GM12878 (cell line): ENCODE results near the gene TLX1. TPM values are rescaled to one million over a fixed set of nuclear protein-coding genes. Genes with fewer than 3 reads are reported as not detected.

ENCODE experiments used
- BRCA1 ChIP-seq: IDR thresholded peaks from 2 replicates; pipeline ENCODE4 v1.6.1; 2011; ENCODE audit warnings: low read depth, low read length, improper control_type of control experiment
- CHD2 ChIP-seq: IDR thresholded peaks from 2 replicates; pipeline ENCODE4 v1.6.1; 2011; ENCODE audit warnings: low read depth, low read length, improper control_type of control experiment, borderline replicate concordance
- DPF2 ChIP-seq: fragments of 450-650 bp; IDR thresholded peaks from 2 replicates; pipeline ENCODE4 v1.6.1; 2017; ENCODE audit warnings: mild to moderate bottlenecking
- EGR1 ChIP-seq, 2 experiments: IDR thresholded peaks; 1 replicate in 1 of 2; 2 replicates in 1 of 2; pipeline ENCODE4 v1.6.1; 2011 to 2012; ENCODE audit warnings: low read depth in 2 of 2, low read length in 2 of 2, borderline replicate concordance in 1 of 2, mild to moderate bottlenecking in 1 of 2, moderate library complexity in 1 of 2
- FOXK2 ChIP-seq: fragments of 450-650 bp; IDR thresholded peaks from 2 replicates; pipeline ENCODE4 v1.6.1; 2017; ENCODE audit warnings: mild to moderate bottlenecking, moderate library complexity
- IRF5 ChIP-seq: fragments of 450-650 bp; IDR thresholded peaks from 2 replicates; pipeline ENCODE4 v1.6.1; 2017; ENCODE audit warnings: borderline replicate concordance
- MLLT1 ChIP-seq: fragments of 450-650 bp; IDR thresholded peaks from 2 replicates; pipeline ENCODE4 v1.6.1; 2016; ENCODE audit warnings: mild to moderate bottlenecking
- NR2F1 ChIP-seq: fragments of 450-650 bp; conservative IDR thresholded peaks from 2 replicates; pipeline ENCODE4 v1.6.1; 2017; ENCODE audit warnings: mild to moderate bottlenecking
- PML ChIP-seq: IDR thresholded peaks from 2 replicates; pipeline ENCODE4 v1.6.1; 2012; ENCODE audit warnings: low read length, inconsistent platforms
- SMAD5 ChIP-seq: IDR thresholded peaks from 2 replicates; pipeline ENCODE4 v1.6.1; 2016; ENCODE audit warnings: antibody characterized with exemption, low read depth
- ZNF384 ChIP-seq: IDR thresholded peaks from 2 replicates; pipeline ENCODE4 v1.6.1; 2012; ENCODE audit warnings: low read depth, mild to moderate bottlenecking, low read length, improper control_type of control experiment, borderline replicate concordance
- polyA plus RNA-seq, 11 experiments: library from polyadenylated mRNA; depleted of rRNA in 4 of 11; unstranded in 6 of 11; stranded (reverse) in 5 of 11; fragments of >200 nt; fragmentation: Nextera tagmentation in 4 of 11; fragmentation: Illumina TruSeq in 1 of 11; extraction: Ambion mirVana in 4 of 11; extraction: Trizol in 1 of 11; gene quantifications; 1 replicate in 1 of 11; 2 replicates in 10 of 11; pipeline versions ENCODE4 v1.2.1 to v1.2.3, GENCODE V29; 2011 to 2016; ENCODE audit warnings: inconsistent platforms in 2 of 11, missing spikeins in 2 of 11, low read depth in 1 of 11
- total RNA-seq, 4 experiments: library from RNA; depleted of rRNA in 3 of 4; stranded (reverse); fragments of >200 nt in 3 of 4; fragmentation: Illumina TruSeq in 1 of 4; extraction: Trizol in 1 of 4; gene quantifications; 2 replicates each; pipeline versions ENCODE4 v1.2.1 to v1.2.3, GENCODE V29; 2013 to 2021

Gene TLX1
- total and polyA plus RNA-seq, 10 of the 15 experiments (the other 5 are each of a cell fraction or from before 2014, with no cell fraction given), result not detected

- TF ChIP-seq EGR1 (IDR thresholded peaks at IDR 0.05; ENCODE audit: borderline replicate concordance in 1 of 2, low read depth in 2 of 2, low read length in 2 of 2) (no peak), BRCA1 (no peak), IRF5 (no peak), PML (no peak), FOXK2 (no peak), MLLT1 (no peak), ZNF384 (no peak), SMAD5 (no peak), NR2F1 (no peak), DPF2 (no peak), CHD2 (no peak)
Observed at GRCh38 chr10:101182936-101183335, 51.8 kb downstream of the TLX1 start (continued).
